ENCODE measurements around the gene CHADL. TPM values are rescaled to one million over a fixed set of nuclear protein-coding genes. Genes with fewer than 3 reads are reported as not detected.
"Not testable (repeated sequence)": the region's sequence is repeated elsewhere in the genome, so short reads cannot be mapped to it uniquely, and the experiment has no call there.

CHADL gene
- total RNA-seq, 1 donor from 2014 or later = 22.6 TPM

- ATAC-seq (ENCODE audit: poor library complexity) (no peak), DNase-seq (no peak)
- intact Hi-C loops (cut with DNase I) = no loop called here
Observed at GRCh38 chr22:41204066-41204465, 36.7 kb downstream of the CHADL start.

GRCh38 chr22:41203118-41203517 is 37.6 kb downstream of the CHADL start:
- ATAC-seq (ENCODE audit: poor library complexity) (no peak), DNase-seq (no peak)
- intact Hi-C loops (cut with DNase I) = no loop called here

GRCh38 chr22:41201141-41201540 is 39.6 kb downstream of the CHADL start:
- DNase-seq (no peak), ATAC-seq (ENCODE audit: poor library complexity) (no peak)
- intact Hi-C loops (cut with DNase I) = no loop called here

- intact Hi-C loops (cut with DNase I) = loop anchor here (5.0 kb wide), 1 partner anchor 89 kb away; the partner anchor contains the start of gene RANGAP1
- peak; percentile 68 for DNase-seq
- ATAC-seq (ENCODE audit: poor library complexity) = peak; percentile 65
Observed at GRCh38 chr22:41198027-41198580, 42.6 kb downstream of the CHADL start.

GRCh38 chr22:41197038-41197972 is 43.4 kb downstream of the CHADL start:
- ATAC-seq (ENCODE audit: poor library complexity) (peak; percentile 96), DNase-seq (peak; percentile 90)
- intact Hi-C loops (cut with DNase I) = loop anchor here (5.0 kb wide), 1 partner anchor 90 kb away; the partner anchor contains the start of gene RANGAP1

GRCh38 chr22:41193829-41194228 is 46.9 kb downstream of the CHADL start:
- intact Hi-C loops (cut with DNase I) = no loop called here

GRCh38 chr22:41191467-41191866 is 49.3 kb downstream of the CHADL start:
- DNase-seq = no peak
- intact Hi-C loops (cut with DNase I) = no loop called here
- ATAC-seq (ENCODE audit: poor library complexity) = no peak

More at GRCh38 chr22:41193829-41194228, 46.9 kb downstream of the CHADL start:
- no peak for ATAC-seq (ENCODE audit: poor library complexity)
- no peak for DNase-seq

- ATAC-seq (ENCODE audit: poor library complexity) (no peak), DNase-seq (no peak)
- intact Hi-C loops (cut with DNase I) = no loop called here
Observed at GRCh38 chr22:41184679-41185078, 56.1 kb downstream of the CHADL start.

GRCh38 chr22:41181349-41182241 is 59.1 kb downstream of the CHADL start:
- no peak for DNase-seq
- intact Hi-C loops (cut with DNase I) = no loop called here

GRCh38 chr22:41180926-41181325 is 59.8 kb downstream of the CHADL start:
- no peak for ATAC-seq (ENCODE audit: poor library complexity)
- DNase-seq = no peak

More at GRCh38 chr22:41181349-41182241, 59.1 kb downstream of the CHADL start:
- no peak for ATAC-seq (ENCODE audit: poor library complexity)

GRCh38 chr22:41180362-41180761 is 60.4 kb downstream of the CHADL start:
- intact Hi-C loops (cut with DNase I); ATAC-seq (ENCODE audit: poor library complexity); DNase-seq: not testable (repeated sequence)

More at GRCh38 chr22:41180926-41181325, 59.8 kb downstream of the CHADL start:
- intact Hi-C loops (cut with DNase I) = no loop called here

Small RNA genes within 50 kb of the gene (microRNA-seq; reads per million reads assigned to microRNA genes)
- not detected for gene MIR6889

Other genes starting within 250 kb of the CHADL start
- gene EP300, start 148.3 kb downstream of the CHADL start, total RNA-seq = 24.2 TPM
- 14.9 TPM for gene L3MBTL2, start 35.6 kb downstream of the CHADL start, total RNA-seq
- 42.8 TPM for gene RANGAP1, start 45.3 kb upstream of the CHADL start, total RNA-seq
- 41.3 TPM for gene ZC3H7B, start 60.6 kb upstream of the CHADL start, total RNA-seq
- gene TEF, start 141.0 kb upstream of the CHADL start, total RNA-seq = 20.7 TPM
- 62.6 TPM for gene TOB2, start 205.9 kb upstream of the CHADL start, total RNA-seq
- gene PHF5A, start 227.8 kb upstream of the CHADL start, total RNA-seq = 26.4 TPM
- gene ACO2, start 228.2 kb upstream of the CHADL start, total RNA-seq = 835 TPM

All from Right ventricle myocardium superior (tissue), 1 donor.